Activated CD8-positive, alpha-beta memory T cell treated with anti-CD3 and anti-CD28 coated beads for 4 hours (primary cell): Measurements from ENCODE around the gene ST3GAL4.
"Not testable (repeated sequence)": the region's sequence is repeated elsewhere in the genome, so short reads cannot be mapped to it uniquely, and the experiment has no call there.

ENCODE experiments used
- DNase-seq, 2 donors: peaks; one replicate each; pipeline ENCODE4 v3.0.0-alpha.2; 2020; ENCODE audit warnings: low read depth in 2 of 2

The ST3GAL4 gene

GRCh38 chr11:126386729-126387071 lies 31.2 kb downstream of the ST3GAL4 start:
- not testable (repeated sequence) for DNase-seq

- no peak for DNase-seq
Measured at GRCh38 chr11:126387857-126388256, 32.4 kb downstream of the ST3GAL4 start.

GRCh38 chr11:126390272-126390867 lies 34.9 kb downstream of the ST3GAL4 start:
- DNase-seq = no peak

- DNase-seq = no peak
Measured at GRCh38 chr11:126391286-126391954, 35.9 kb downstream of the ST3GAL4 start.

GRCh38 chr11:126391970-126392632 lies 36.6 kb downstream of the ST3GAL4 start:
- DNase-seq = no peak

- no peak for DNase-seq
Measured at GRCh38 chr11:126392633-126393013, 37.1 kb downstream of the ST3GAL4 start.

GRCh38 chr11:126393143-126393542 lies 37.7 kb downstream of the ST3GAL4 start:
- no peak for DNase-seq

GRCh38 chr11:126394036-126394435 lies 38.5 kb downstream of the ST3GAL4 start:
- no peak for DNase-seq

GRCh38 chr11:126394634-126395072 lies 39.2 kb downstream of the ST3GAL4 start:
- DNase-seq = not testable (repeated sequence)

- DNase-seq = not testable (repeated sequence)
Measured at GRCh38 chr11:126395784-126396183, 40.3 kb downstream of the ST3GAL4 start.

GRCh38 chr11:126396266-126396665 lies 40.8 kb downstream of the ST3GAL4 start:
- DNase-seq = not testable (repeated sequence)

GRCh38 chr11:126396965-126397364 lies 41.5 kb downstream of the ST3GAL4 start:
- no peak for DNase-seq

- no peak for DNase-seq
Measured at GRCh38 chr11:126398296-126398695, 42.8 kb downstream of the ST3GAL4 start.

GRCh38 chr11:126398721-126399120 lies 43.2 kb downstream of the ST3GAL4 start:
- no peak for DNase-seq

- DNase-seq = no peak
Measured at GRCh38 chr11:126400019-126400418, 44.5 kb downstream of the ST3GAL4 start.

GRCh38 chr11:126400479-126400878 lies 45.0 kb downstream of the ST3GAL4 start:
- DNase-seq = no peak

GRCh38 chr11:126403022-126403581 lies 47.6 kb downstream of the ST3GAL4 start:
- DNase-seq = no peak

- DNase-seq = no peak
Measured at GRCh38 chr11:126403658-126404057, 48.2 kb downstream of the ST3GAL4 start.

GRCh38 chr11:126404367-126404766 lies 48.9 kb downstream of the ST3GAL4 start:
- no peak for DNase-seq

GRCh38 chr11:126405374-126405773 lies 49.9 kb downstream of the ST3GAL4 start:
- no peak for DNase-seq

- no peak for DNase-seq
Measured at GRCh38 chr11:126405906-126406305, 50.4 kb downstream of the ST3GAL4 start.

GRCh38 chr11:126406368-126406767 lies 50.9 kb downstream of the ST3GAL4 start:
- no peak for DNase-seq

- DNase-seq = no peak
Measured at GRCh38 chr11:126407101-126407521, 51.6 kb downstream of the ST3GAL4 start.
